Astrocyte (in vitro differentiated cells and primary cell): ENCODE measurements around the gene CDC42BPG. TPM values are rescaled to one million over a fixed set of nuclear protein-coding genes. Genes with fewer than 3 reads are reported as not detected.

Experiments used
- DNase-seq: peaks from one replicate; pipeline ENCODE4 v3.0.0-alpha.2; 2010; ENCODE audit warnings: low read depth
- FAIRE-seq: peaks from 2 replicates; lab custom pipeline; 2011; peaks lifted over from hg19 to GRCh38; lab: Jason Lieb, UNC
- H2AFZ ChIP-seq: 2 replicates; pipeline ENCODE4 v1.6.0; 2012; ENCODE audit warnings: low read depth, low read length, inconsistent platforms
- H3K27ac ChIP-seq: 2 replicates; pipeline ENCODE4 v1.5.1; 2011; ENCODE audit warnings: low read depth, low read length, inconsistent platforms
- H3K27me3 ChIP-seq: 2 replicates; pipeline ENCODE4 v1.6.0; 2011; ENCODE audit warnings: low read length, inconsistent platforms; ENCODE audit not compliant: insufficient read depth
- H3K36me3 ChIP-seq: 2 replicates; pipeline ENCODE4 v1.5.1; 2011; ENCODE audit warnings: low read length, inconsistent platforms; ENCODE audit not compliant: insufficient read depth
- H3K4me1 ChIP-seq: 2 replicates; pipeline ENCODE4 v1.5.1; 2011; ENCODE audit warnings: low read length, inconsistent platforms; ENCODE audit not compliant: insufficient read depth
- H3K4me2 ChIP-seq: 2 replicates; pipeline ENCODE4 v1.6.0; 2012; ENCODE audit warnings: low read length, inconsistent platforms
- H3K4me3 ChIP-seq: 2 replicates; pipeline ENCODE4 v1.5.1; 2011; ENCODE audit warnings: low read depth, mild to moderate bottlenecking, low read length, inconsistent platforms; ENCODE audit not compliant: insufficient read depth
- H3K79me2 ChIP-seq: 2 replicates; pipeline ENCODE4 v1.6.0; 2012; ENCODE audit warnings: mild to moderate bottlenecking, low read length, inconsistent platforms; ENCODE audit not compliant: insufficient read depth
- H3K9ac ChIP-seq: 2 replicates; pipeline ENCODE4 v1.6.0; 2012; ENCODE audit warnings: mild to moderate bottlenecking, low read length, inconsistent platforms
- H3K9me3 ChIP-seq: 2 replicates; pipeline ENCODE4 v1.5.1; 2012; ENCODE audit warnings: low read depth, mild to moderate bottlenecking, low read length, inconsistent platforms; ENCODE audit not compliant: insufficient read depth
- H4K20me1 ChIP-seq: 2 replicates; pipeline ENCODE4 v1.6.0; 2012; ENCODE audit warnings: low read length, inconsistent platforms; ENCODE audit not compliant: insufficient read depth
- H3K27ac Mint-ChIP-seq: one replicate; pipeline ENCODE4 v1.8.0; 2021; ENCODE audit warnings: mild to moderate bottlenecking, mixed read lengths; ENCODE audit not compliant: unreplicated experiment
- H3K27me3 Mint-ChIP-seq: one replicate; pipeline ENCODE4 v1.8.0; 2021; ENCODE audit warnings: low read depth, mixed read lengths; ENCODE audit not compliant: unreplicated experiment
- H3K36me3 Mint-ChIP-seq: one replicate; pipeline ENCODE4 v1.8.0; 2021; ENCODE audit warnings: low read depth, mixed read lengths; ENCODE audit not compliant: unreplicated experiment
- H3K4me1 Mint-ChIP-seq: one replicate; pipeline ENCODE4 v1.8.0; 2021; ENCODE audit warnings: low read depth, mixed read lengths; ENCODE audit not compliant: unreplicated experiment
- H3K4me3 Mint-ChIP-seq: one replicate; pipeline ENCODE4 v1.8.0; 2021; ENCODE audit warnings: mild to moderate bottlenecking, moderate library complexity, mixed read lengths; ENCODE audit not compliant: unreplicated experiment
- H3K9me3 Mint-ChIP-seq: one replicate; pipeline ENCODE4 v1.8.0; 2021; ENCODE audit warnings: mild to moderate bottlenecking, mixed read lengths; ENCODE audit not compliant: unreplicated experiment
- EZH2 ChIP-seq: IDR thresholded peaks from 2 replicates; pipeline ENCODE4 v1.6.1; 2012; ENCODE audit warnings: mild to moderate bottlenecking, low read length, inconsistent platforms; ENCODE audit not compliant: insufficient read depth
- total RNA-seq: library from RNA; stranded (reverse); gene quantifications from 2 replicates; pipeline ENCODE4 v1.2.1, GENCODE V29; 2021
- TF ChIP-seq, protein P1 (sequence below): IDR thresholded peaks from 2 replicates; pipeline ENCODE4 v1.5.1; 2011; ENCODE audit warnings: low read depth, mild to moderate bottlenecking, inconsistent platforms, low read length, moderate library complexity; ENCODE audit not compliant: insufficient read depth

The CDC42BPG gene
- total RNA-seq, 1 donor from 2014 or later = 4.6 TPM

GRCh38 chr11:64833509-64833908, 10.9 kb downstream of the CDC42BPG start:
- H3K4me2 ChIP-seq = no peak overlapping the region
- H3K79me2 ChIP-seq = no peaks in the 10 kb centered on the region
- no peak overlapping the region for H2AFZ ChIP-seq
- no peaks in the 10 kb centered on the region for H3K9me3 ChIP-seq
- H3K27ac Mint-ChIP-seq = no peak overlapping the region
- no peaks in the 10 kb centered on the region for H3K4me1 Mint-ChIP-seq
- DNase-seq (no peak), FAIRE-seq (no peak)
- no peaks in the 10 kb centered on the region for H3K9me3 Mint-ChIP-seq
- no peaks in the 10 kb centered on the region for H3K36me3 Mint-ChIP-seq
- TF ChIP-seq, protein P1, sequence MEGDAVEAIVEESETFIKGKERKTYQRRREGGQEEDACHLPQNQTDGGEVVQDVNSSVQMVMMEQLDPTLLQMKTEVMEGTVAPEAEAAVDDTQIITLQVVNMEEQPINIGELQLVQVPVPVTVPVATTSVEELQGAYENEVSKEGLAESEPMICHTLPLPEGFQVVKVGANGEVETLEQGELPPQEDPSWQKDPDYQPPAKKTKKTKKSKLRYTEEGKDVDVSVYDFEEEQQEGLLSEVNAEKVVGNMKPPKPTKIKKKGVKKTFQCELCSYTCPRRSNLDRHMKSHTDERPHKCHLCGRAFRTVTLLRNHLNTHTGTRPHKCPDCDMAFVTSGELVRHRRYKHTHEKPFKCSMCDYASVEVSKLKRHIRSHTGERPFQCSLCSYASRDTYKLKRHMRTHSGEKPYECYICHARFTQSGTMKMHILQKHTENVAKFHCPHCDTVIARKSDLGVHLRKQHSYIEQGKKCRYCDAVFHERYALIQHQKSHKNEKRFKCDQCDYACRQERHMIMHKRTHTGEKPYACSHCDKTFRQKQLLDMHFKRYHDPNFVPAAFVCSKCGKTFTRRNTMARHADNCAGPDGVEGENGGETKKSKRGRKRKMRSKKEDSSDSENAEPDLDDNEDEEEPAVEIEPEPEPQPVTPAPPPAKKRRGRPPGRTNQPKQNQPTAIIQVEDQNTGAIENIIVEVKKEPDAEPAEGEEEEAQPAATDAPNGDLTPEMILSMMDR = no peak
- TF ChIP-seq EZH2 = no peak
- no peak overlapping the region for H3K9ac ChIP-seq
- peaks cover 6% of the 10 kb centered on the region for H3K4me1 ChIP-seq
- peaks cover 5% of the 10 kb centered on the region for H3K27me3 Mint-ChIP-seq
- no peak overlapping the region for H3K27ac ChIP-seq
- no peak overlapping the region for H3K4me3 Mint-ChIP-seq
- H3K36me3 ChIP-seq = no peaks in the 10 kb centered on the region
- H4K20me1 ChIP-seq = no peaks in the 10 kb centered on the region
- H3K4me3 ChIP-seq = no peak overlapping the region
- H3K27me3 ChIP-seq = no peaks in the 10 kb centered on the region

- TF ChIP-seq EZH2 = no peak
- TF ChIP-seq, protein P1 = no peak
- DNase-seq = no peak
- no peaks in the 10 kb centered on the region for H3K9me3 Mint-ChIP-seq
These were observed 11.3 kb downstream of the CDC42BPG start for GRCh38 chr11:64833198-64833502.

GRCh38 chr11:64832467-64833197, 11.8 kb downstream of the CDC42BPG start:
- H3K27ac ChIP-seq = no peak overlapping the region
- DNase-seq (no peak), FAIRE-seq (no peak)
- no peak overlapping the region for H3K4me2 ChIP-seq
- no peak overlapping the region for H3K27ac Mint-ChIP-seq
- peaks cover 6% of the 10 kb centered on the region for H3K4me1 ChIP-seq
- H4K20me1 ChIP-seq = no peaks in the 10 kb centered on the region
- H3K27me3 ChIP-seq = no peaks in the 10 kb centered on the region
- H3K4me3 Mint-ChIP-seq = no peak overlapping the region
- no peaks in the 10 kb centered on the region for H3K9me3 ChIP-seq
- TF ChIP-seq EZH2 = no peak
- TF ChIP-seq, protein P1 = no peak
- no peaks in the 10 kb centered on the region for H3K4me1 Mint-ChIP-seq
- no peak overlapping the region for H3K9ac ChIP-seq
- H3K36me3 ChIP-seq = no peaks in the 10 kb centered on the region
- H3K4me3 ChIP-seq = no peak overlapping the region
- no peaks in the 10 kb centered on the region for H3K9me3 Mint-ChIP-seq
- no peaks in the 10 kb centered on the region for H3K36me3 Mint-ChIP-seq
- peaks cover 5% of the 10 kb centered on the region for H3K27me3 Mint-ChIP-seq
- no peaks in the 10 kb centered on the region for H3K79me2 ChIP-seq
- no peak overlapping the region for H2AFZ ChIP-seq

More at GRCh38 chr11:64833198-64833502, 11.3 kb downstream of the CDC42BPG start:
- H3K4me1 ChIP-seq = peaks cover 6% of the 10 kb centered on the region
- peaks cover 5% of the 10 kb centered on the region for H3K27me3 Mint-ChIP-seq
- H3K9me3 ChIP-seq = no peaks in the 10 kb centered on the region
- H3K79me2 ChIP-seq = no peaks in the 10 kb centered on the region
- no peak overlapping the region for H3K4me3 Mint-ChIP-seq
- no peaks in the 10 kb centered on the region for H4K20me1 ChIP-seq
- H3K36me3 Mint-ChIP-seq = no peaks in the 10 kb centered on the region
- no peak overlapping the region for H3K4me3 ChIP-seq
- H3K27ac ChIP-seq = no peak overlapping the region
- H2AFZ ChIP-seq = no peak overlapping the region
- H3K27me3 ChIP-seq = no peaks in the 10 kb centered on the region
- no peaks in the 10 kb centered on the region for H3K36me3 ChIP-seq
- H3K4me1 Mint-ChIP-seq = no peaks in the 10 kb centered on the region
- no peak overlapping the region for H3K9ac ChIP-seq
- no peak for FAIRE-seq
- no peak overlapping the region for H3K4me2 ChIP-seq
- H3K27ac Mint-ChIP-seq = no peak overlapping the region
